AG04449 (cell line): Measurements from ENCODE around the gene RNF121.
A peak's percentile ranks its signal among the peaks of the same experiment; 100 is the strongest.

ENCODE experiments used
- CTCF ChIA-PET: fragments of 350-600 bp; formaldehyde crosslinking; extraction: SDS; loops from one replicate; lab custom pipeline; 2021; ENCODE audit warnings: antibody characterized with exemption; lab: Yijun Ruan, JAX
- POLR2A ChIA-PET: fragments of 400-600, 350-600 bp; formaldehyde crosslinking; extraction: SDS; loops from one replicate; lab custom pipeline; 2020; ENCODE audit warnings: antibody characterized with exemption, inconsistent platforms; lab: Yijun Ruan, JAX
- DNase-seq: peaks from one replicate; pipeline ENCODE4 v3.0.0-alpha.2; 2010; ENCODE audit warnings: low read depth, low spot score
- H3K4me3 ChIP-seq: 2 replicates; pipeline ENCODE4 v1.5.1; 2011; ENCODE audit warnings: low read depth, mild to moderate bottlenecking, control low read depth, low read length
- TF ChIP-seq, protein P1 (sequence below): IDR thresholded peaks from one replicate; pipeline ENCODE4 v1.5.1; 2011; ENCODE audit warnings: mild to moderate bottlenecking, moderate library complexity, low read length, control low read depth, inconsistent platforms; ENCODE audit not compliant: insufficient read depth; ENCODE audit errors: missing control alignments

The RNF121 gene

DNA sequence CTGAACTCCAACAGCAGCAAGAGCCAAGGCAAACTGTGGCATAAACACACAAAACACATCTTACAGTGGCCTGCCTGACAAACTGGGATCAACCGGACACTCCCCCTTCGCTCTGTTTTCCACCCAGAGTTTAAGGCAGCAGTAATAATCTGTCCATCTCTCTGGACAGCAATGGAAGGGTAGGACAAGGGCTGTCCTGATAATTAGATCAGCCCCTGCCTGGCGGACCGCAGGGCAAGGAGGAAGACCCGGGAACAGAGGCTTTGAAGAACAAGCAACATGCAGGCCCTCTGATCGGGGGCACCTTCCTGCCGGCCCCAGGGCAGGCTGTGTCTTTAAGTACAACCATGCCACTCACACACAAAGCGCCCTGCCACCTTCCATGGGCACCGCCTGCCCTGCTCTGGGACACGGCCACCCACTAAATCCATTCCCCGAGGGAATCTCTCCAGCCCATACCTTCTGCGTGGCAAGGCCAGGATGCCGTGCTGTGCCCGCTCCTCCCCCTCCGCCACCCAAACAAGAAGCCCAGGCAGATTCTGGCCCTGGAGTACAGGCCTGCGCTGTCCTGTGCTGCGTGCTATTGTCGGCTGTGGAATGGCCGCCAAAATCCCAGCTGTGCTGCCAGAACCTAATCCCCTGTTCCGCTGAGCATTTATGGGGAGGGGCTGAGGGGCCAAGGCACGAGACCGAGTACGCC, 112.7 kb downstream of the RNF121 start:
- no peak for DNase-seq
- TF ChIP-seq, protein P1, sequence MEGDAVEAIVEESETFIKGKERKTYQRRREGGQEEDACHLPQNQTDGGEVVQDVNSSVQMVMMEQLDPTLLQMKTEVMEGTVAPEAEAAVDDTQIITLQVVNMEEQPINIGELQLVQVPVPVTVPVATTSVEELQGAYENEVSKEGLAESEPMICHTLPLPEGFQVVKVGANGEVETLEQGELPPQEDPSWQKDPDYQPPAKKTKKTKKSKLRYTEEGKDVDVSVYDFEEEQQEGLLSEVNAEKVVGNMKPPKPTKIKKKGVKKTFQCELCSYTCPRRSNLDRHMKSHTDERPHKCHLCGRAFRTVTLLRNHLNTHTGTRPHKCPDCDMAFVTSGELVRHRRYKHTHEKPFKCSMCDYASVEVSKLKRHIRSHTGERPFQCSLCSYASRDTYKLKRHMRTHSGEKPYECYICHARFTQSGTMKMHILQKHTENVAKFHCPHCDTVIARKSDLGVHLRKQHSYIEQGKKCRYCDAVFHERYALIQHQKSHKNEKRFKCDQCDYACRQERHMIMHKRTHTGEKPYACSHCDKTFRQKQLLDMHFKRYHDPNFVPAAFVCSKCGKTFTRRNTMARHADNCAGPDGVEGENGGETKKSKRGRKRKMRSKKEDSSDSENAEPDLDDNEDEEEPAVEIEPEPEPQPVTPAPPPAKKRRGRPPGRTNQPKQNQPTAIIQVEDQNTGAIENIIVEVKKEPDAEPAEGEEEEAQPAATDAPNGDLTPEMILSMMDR, result no peak
- POLR2A ChIA-PET, result interaction anchor here (0.6 to 1.8 kb wide), 4 partner anchors 15 to 37 kb away, joined by 3 to 12 read pairs (median 4); no protein-coding TSS in a partner anchor
- CTCF ChIA-PET, result interaction anchor here (4.2 kb wide), 1 partner anchor 12 kb away, joined by 22 read pairs; no protein-coding TSS in a partner anchor
- peak overlapping the region; percentile 63 for H3K4me3 ChIP-seq

GRCh38 chr11:72042064-72042745, 113.4 kb downstream of the RNF121 start:
- ChIA-PET POLR2A (interaction anchor here (0.6 to 1.0 kb wide), 2 partner anchors 14 to 30 kb away, joined by 3 to 4 read pairs; no protein-coding TSS in a partner anchor), CTCF (interaction anchor here (0.6 to 7.5 kb wide), 3 partner anchors 15 to 33 kb away, joined by 3 to 35 read pairs (median 5); no protein-coding TSS in a partner anchor)
- H3K4me3 ChIP-seq, result peak overlapping the region; percentile 63
- no peak for DNase-seq
- TF ChIP-seq, protein P1, result no peak

DNA sequence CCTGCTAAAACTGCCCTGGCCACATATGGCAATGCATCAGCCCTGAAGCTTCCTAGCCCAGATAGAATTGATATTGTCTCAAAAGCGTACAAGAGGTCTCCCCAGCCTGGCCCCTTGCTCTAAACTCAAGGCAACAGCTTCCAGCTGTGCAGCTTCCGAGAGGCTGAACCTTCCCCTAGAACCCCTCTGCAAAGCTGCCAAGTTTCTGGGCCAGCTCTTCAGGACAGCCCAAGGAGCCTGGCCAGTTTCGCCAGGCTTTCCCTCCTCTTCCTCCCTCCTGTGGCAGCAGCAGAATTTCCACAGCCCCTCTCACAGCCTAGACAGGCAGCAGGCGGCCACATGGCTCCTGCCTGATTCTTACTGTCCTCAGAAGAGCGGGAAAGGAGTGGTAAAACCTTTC, 117.0 kb downstream of the RNF121 start:
- no peak overlapping the region for H3K4me3 ChIP-seq
- TF ChIP-seq, protein P1, result no peak
- ChIA-PET CTCF (interaction anchor here (3.0 to 7.5 kb wide), 2 partner anchors 11 to 21 kb away, joined by 10 to 35 read pairs; no protein-coding TSS in a partner anchor), POLR2A (no interaction called here)
- DNase-seq, result no peak
